ENCODE data around the gene CRISPLD2. TPM values are rescaled to one million over a fixed set of nuclear protein-coding genes. Genes with fewer than 3 reads are reported as not detected.

CRISPLD2 gene
- total and polyA plus RNA-seq, 2 donors (not counting 1 experiment from before 2014, with no cell fraction given) = 37.0 to 96.2 TPM

- H4K20me1 ChIP-seq (ENCODE audit: control insufficient read depth, extremely low read depth, insufficient read depth, low read length) = no peaks in the 10 kb centered on the region
- TF ChIP-seq EZH2 (IDR thresholded peaks at IDR 0.05; ENCODE audit: low read length, missing control alignments) = no peak
- TF ChIP-seq CTCF (conservative IDR thresholded peaks at IDR 0.05 in 1 of 2, IDR thresholded peaks at IDR 0.05 in 1 of 2; ENCODE audit: low read depth in 1 of 2, low read length in 2 of 2) = no peak
- H3K4me1 ChIP-seq (ENCODE audit: control insufficient read depth, extremely low read depth, insufficient read depth, low read length) = peaks cover 9% of the 10 kb centered on the region
- no peak for DNase-seq (ENCODE audit: low read depth in 2 of 2)
- no peak overlapping the region for H3K9ac ChIP-seq (ENCODE audit: insufficient read depth, low read length)
- H2AFZ ChIP-seq (ENCODE audit: low read length) = no peak overlapping the region
- no peak overlapping the region for H3K4me3 ChIP-seq (replicated peaks in 1 of 4; ENCODE audit: control extremely low read depth in 1 of 4, insufficient read depth in 1 of 4, low read depth in 3 of 4, low read length in 4 of 4)
- no peaks in the 10 kb centered on the region for H3K9me3 ChIP-seq (ENCODE audit: control insufficient read depth, insufficient read depth, low read depth, low read length)
- no peaks in the 10 kb centered on the region for H3K27me3 ChIP-seq (ENCODE audit: control insufficient read depth, insufficient read depth, low read length)
- H3K79me2 ChIP-seq (ENCODE audit: control insufficient read depth, insufficient read depth, low read length) = no peaks in the 10 kb centered on the region
- no peak overlapping the region for H3K27ac ChIP-seq (ENCODE audit: insufficient read depth, low read length)
- H3K36me3 ChIP-seq (ENCODE audit: control insufficient read depth, insufficient read depth, low read length) = no peaks in the 10 kb centered on the region
- no peak overlapping the region for H3K4me2 ChIP-seq (ENCODE audit: extremely low read depth, insufficient read depth, low read length)
Measured at GRCh38 chr16:84803146-84803545, 16.6 kb upstream of the CRISPLD2 start.

- Histone ChIP-seq H3K4me3 (replicated peaks in 1 of 4; ENCODE audit: control extremely low read depth in 1 of 4, insufficient read depth in 1 of 4, low read depth in 3 of 4, low read length in 4 of 4) (no peak overlapping the region), H3K4me1 (ENCODE audit: control insufficient read depth, extremely low read depth, insufficient read depth, low read length) (peaks cover 9% of the 10 kb centered on the region), H3K9me3 (ENCODE audit: control insufficient read depth, insufficient read depth, low read depth, low read length) (no peaks in the 10 kb centered on the region), H3K79me2 (ENCODE audit: control insufficient read depth, insufficient read depth, low read length) (no peaks in the 10 kb centered on the region), H2AFZ (ENCODE audit: low read length) (no peak overlapping the region), H3K4me2 (ENCODE audit: extremely low read depth, insufficient read depth, low read length) (no peak overlapping the region), H3K27ac (ENCODE audit: insufficient read depth, low read length) (no peak overlapping the region), H4K20me1 (ENCODE audit: control insufficient read depth, extremely low read depth, insufficient read depth, low read length) (no peaks in the 10 kb centered on the region), H3K9ac (ENCODE audit: insufficient read depth, low read length) (no peak overlapping the region), H3K27me3 (ENCODE audit: control insufficient read depth, insufficient read depth, low read length) (no peaks in the 10 kb centered on the region), H3K36me3 (ENCODE audit: control insufficient read depth, insufficient read depth, low read length) (no peaks in the 10 kb centered on the region)
- DNase-seq (ENCODE audit: low read depth in 2 of 2) = no peak
- TF ChIP-seq CTCF (conservative IDR thresholded peaks at IDR 0.05 in 1 of 2, IDR thresholded peaks at IDR 0.05 in 1 of 2; ENCODE audit: low read depth in 1 of 2, low read length in 2 of 2) (no peak), EZH2 (IDR thresholded peaks at IDR 0.05; ENCODE audit: low read length, missing control alignments) (no peak)
Measured at GRCh38 chr16:84804326-84804725, 15.5 kb upstream of the CRISPLD2 start.

- Histone ChIP-seq H3K4me1 (ENCODE audit: control insufficient read depth, extremely low read depth, insufficient read depth, low read length) (peaks cover 9% of the 10 kb centered on the region), H3K27me3 (ENCODE audit: control insufficient read depth, insufficient read depth, low read length) (no peaks in the 10 kb centered on the region), H3K27ac (ENCODE audit: insufficient read depth, low read length) (peak overlapping the region; percentile 54), H4K20me1 (ENCODE audit: control insufficient read depth, extremely low read depth, insufficient read depth, low read length) (no peaks in the 10 kb centered on the region), H2AFZ (ENCODE audit: low read length) (peak overlapping the region; percentile 31), H3K4me3 (replicated peaks in 1 of 4; ENCODE audit: control extremely low read depth in 1 of 4, insufficient read depth in 1 of 4, low read depth in 3 of 4, low read length in 4 of 4) (no peak overlapping the region), H3K4me2 (ENCODE audit: extremely low read depth, insufficient read depth, low read length) (peak overlapping the region; percentile 19), H3K9me3 (ENCODE audit: control insufficient read depth, insufficient read depth, low read depth, low read length) (no peaks in the 10 kb centered on the region), H3K36me3 (ENCODE audit: control insufficient read depth, insufficient read depth, low read length) (no peaks in the 10 kb centered on the region), H3K9ac (ENCODE audit: insufficient read depth, low read length) (no peak overlapping the region), H3K79me2 (ENCODE audit: control insufficient read depth, insufficient read depth, low read length) (no peaks in the 10 kb centered on the region)
- TF ChIP-seq EZH2 (IDR thresholded peaks at IDR 0.05; ENCODE audit: low read length, missing control alignments) (no peak), CTCF (conservative IDR thresholded peaks at IDR 0.05 in 1 of 2, IDR thresholded peaks at IDR 0.05 in 1 of 2; ENCODE audit: low read depth in 1 of 2, low read length in 2 of 2) (no peak)
- DNase-seq (ENCODE audit: low read depth in 2 of 2) = peak; percentile 91 to 94
Measured at GRCh38 chr16:84806256-84806889, 13.4 kb upstream of the CRISPLD2 start.
